Keratinocyte (primary cell): ENCODE measurements around the gene CNNM4.

Source experiments
- CTCF ChIP-seq, 3 experiments: IDR thresholded peaks in 1 of 3; conservative IDR thresholded peaks in 1 of 3; optimal IDR thresholded peaks in 1 of 3; 2 replicates in 2 of 3; 3 replicates in 1 of 3; pipeline versions ENCODE3 to v1.5.1; 2011; ENCODE audit warnings: low read length in 3 of 3, mild to moderate bottlenecking in 3 of 3, moderate library complexity in 2 of 3, control low read depth in 1 of 3, inconsistent platforms in 1 of 3; ENCODE audit not compliant: insufficient read depth in 2 of 3; ENCODE audit errors: extremely low read depth in 1 of 3
- EZH2 ChIP-seq: IDR thresholded peaks from one replicate; pipeline ENCODE4 v1.6.1; 2012; ENCODE audit warnings: inconsistent platforms, mild to moderate bottlenecking, low read length, moderate library complexity

GRCh38 chr2:96824079-96824870 is 63.6 kb downstream of the CNNM4 start:
- TF ChIP-seq CTCF (optimal IDR thresholded peaks at IDR 0.05 in 1 of 3, IDR thresholded peaks at IDR 0.05 in 1 of 3, conservative IDR thresholded peaks at IDR 0.05 in 1 of 3; ENCODE audit: extremely low read depth in 1 of 3, insufficient read depth in 2 of 3, low read length in 3 of 3) (no peak), EZH2 (no peak)
